ENCODE data around the gene FKBP1B.

- TF ChIP-seq, protein P1, sequence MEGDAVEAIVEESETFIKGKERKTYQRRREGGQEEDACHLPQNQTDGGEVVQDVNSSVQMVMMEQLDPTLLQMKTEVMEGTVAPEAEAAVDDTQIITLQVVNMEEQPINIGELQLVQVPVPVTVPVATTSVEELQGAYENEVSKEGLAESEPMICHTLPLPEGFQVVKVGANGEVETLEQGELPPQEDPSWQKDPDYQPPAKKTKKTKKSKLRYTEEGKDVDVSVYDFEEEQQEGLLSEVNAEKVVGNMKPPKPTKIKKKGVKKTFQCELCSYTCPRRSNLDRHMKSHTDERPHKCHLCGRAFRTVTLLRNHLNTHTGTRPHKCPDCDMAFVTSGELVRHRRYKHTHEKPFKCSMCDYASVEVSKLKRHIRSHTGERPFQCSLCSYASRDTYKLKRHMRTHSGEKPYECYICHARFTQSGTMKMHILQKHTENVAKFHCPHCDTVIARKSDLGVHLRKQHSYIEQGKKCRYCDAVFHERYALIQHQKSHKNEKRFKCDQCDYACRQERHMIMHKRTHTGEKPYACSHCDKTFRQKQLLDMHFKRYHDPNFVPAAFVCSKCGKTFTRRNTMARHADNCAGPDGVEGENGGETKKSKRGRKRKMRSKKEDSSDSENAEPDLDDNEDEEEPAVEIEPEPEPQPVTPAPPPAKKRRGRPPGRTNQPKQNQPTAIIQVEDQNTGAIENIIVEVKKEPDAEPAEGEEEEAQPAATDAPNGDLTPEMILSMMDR (IDR thresholded peaks at IDR 0.05), result no peak
- TF ChIP-seq POLR2A (IDR thresholded peaks at IDR 0.05), result no peak
Measured at GRCh38 chr2:24080701-24081100, 31.2 kb downstream of the FKBP1B start.
